Ectodermal cell (in vitro differentiated cells): Measurements from ENCODE around the gene CHIC2.

Experiments used
- H3K27ac ChIP-seq: 2 replicates; pipeline ENCODE4 v1.7.0; 2013; ENCODE audit warnings: mild to moderate bottlenecking, low read depth, low read length; ENCODE audit not compliant: insufficient read depth, poor library complexity, severe bottlenecking
- H3K27me3 ChIP-seq: 2 replicates; pipeline ENCODE4 v1.7.0; 2013; ENCODE audit warnings: mild to moderate bottlenecking, low read length; ENCODE audit not compliant: insufficient read depth, control insufficient read depth, poor library complexity, severe bottlenecking
- H3K36me3 ChIP-seq: one replicate; pipeline ENCODE4 v1.7.0; 2013; ENCODE audit warnings: low read length; ENCODE audit not compliant: control insufficient read depth, insufficient read depth
- H3K4me1 ChIP-seq: one replicate; pipeline ENCODE4 v1.7.0; 2013; ENCODE audit warnings: low read length; ENCODE audit not compliant: control insufficient read depth, insufficient read depth
- H3K4me3 ChIP-seq: 2 replicates; pipeline ENCODE4 v1.7.0; 2013; ENCODE audit warnings: low read depth, low read length, control low read depth; ENCODE audit not compliant: insufficient read depth
- H3K9me3 ChIP-seq: 2 replicates; pipeline ENCODE4 v1.7.0; 2013; ENCODE audit warnings: mild to moderate bottlenecking, low read length, moderate library complexity; ENCODE audit not compliant: control insufficient read depth
- WGBS, 2 experiments: methylation state at CpG; one replicate each; pipeline ENCODE4 v1.1.7; 2013; ENCODE audit warnings: missing lambda C conversion rate in 2 of 2; 5-methylcytosine and 5-hydroxymethylcytosine counted together

Gene CHIC2

GRCh38 chr4:54011201-54011600 lies 53.2 kb downstream of the CHIC2 start:
- Histone ChIP-seq H3K27me3 (no peaks in the 10 kb centered on the region), H3K36me3 (no peaks in the 10 kb centered on the region), H3K4me3 (no peak overlapping the region), H3K27ac (no peak overlapping the region), H3K9me3 (no peaks in the 10 kb centered on the region), H3K4me1 (peaks cover 19% of the 10 kb centered on the region)

- Histone ChIP-seq H3K4me3 (no peak overlapping the region), H3K4me1 (no peaks in the 10 kb centered on the region), H3K27ac (no peak overlapping the region), H3K36me3 (no peaks in the 10 kb centered on the region), H3K27me3 (no peaks in the 10 kb centered on the region), H3K9me3 (no peaks in the 10 kb centered on the region)
- 97 to 100% methylated on average over 1 to 2 of the region's 2 CpGs for WGBS, 2 experiments
Measured at GRCh38 chr4:54006755-54007154, 57.6 kb downstream of the CHIC2 start.

GRCh38 chr4:54005475-54005874 lies 58.9 kb downstream of the CHIC2 start:
- no peaks in the 10 kb centered on the region for H3K36me3 ChIP-seq
- no peaks in the 10 kb centered on the region for H3K27me3 ChIP-seq
- WGBS, 2 experiments = 100% methylated on average over 2 of the region's 2 CpGs; no CpG with 5 or more reads in 1 of the 2 experiments
- no peak overlapping the region for H3K27ac ChIP-seq
- no peaks in the 10 kb centered on the region for H3K4me1 ChIP-seq
- no peak overlapping the region for H3K4me3 ChIP-seq
- no peaks in the 10 kb centered on the region for H3K9me3 ChIP-seq

- no peaks in the 10 kb centered on the region for H3K36me3 ChIP-seq
- no peaks in the 10 kb centered on the region for H3K4me1 ChIP-seq
- no peak overlapping the region for H3K27ac ChIP-seq
- no peaks in the 10 kb centered on the region for H3K27me3 ChIP-seq
- no peak overlapping the region for H3K4me3 ChIP-seq
- H3K9me3 ChIP-seq = no peaks in the 10 kb centered on the region
- 82 to 90% methylated on average over 1 to 2 of the region's 2 CpGs for WGBS, 2 experiments
Measured at GRCh38 chr4:54004463-54004862, 59.9 kb downstream of the CHIC2 start.

DNA sequence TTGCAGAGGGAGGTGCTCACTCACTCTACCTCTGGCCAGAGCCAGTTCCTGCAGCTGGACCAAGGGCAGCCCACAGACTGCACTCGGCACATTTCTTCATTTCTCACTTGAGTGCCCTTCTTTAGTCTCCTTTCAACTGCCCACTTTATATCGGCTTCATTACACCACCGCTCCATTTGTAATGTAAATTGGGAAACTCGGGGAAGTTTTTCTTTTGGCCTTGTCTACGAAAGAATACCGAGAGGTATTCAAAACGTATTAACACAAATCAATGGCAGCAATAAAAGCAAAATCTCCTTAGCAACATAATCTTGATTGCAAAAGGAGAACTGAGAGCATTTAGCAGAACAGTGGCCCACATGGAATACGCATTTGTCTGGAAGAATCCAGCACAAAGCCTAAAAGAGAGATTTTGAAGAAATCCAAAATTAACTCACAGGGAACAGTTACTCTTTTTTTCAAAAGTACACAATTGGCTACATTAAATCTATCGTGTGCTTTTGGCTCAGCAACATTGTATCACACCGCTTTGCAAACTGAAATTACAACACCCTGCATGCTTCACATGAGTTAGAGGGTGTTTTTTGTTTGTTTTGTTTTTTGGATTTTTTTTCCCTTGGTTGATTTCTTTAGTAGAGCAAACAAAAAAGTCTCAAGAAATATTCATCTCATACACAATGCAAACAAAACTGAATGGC lies 62.6 kb downstream of the CHIC2 start:
- Histone ChIP-seq H3K27ac (no peak overlapping the region), H3K9me3 (no peaks in the 10 kb centered on the region), H3K27me3 (no peaks in the 10 kb centered on the region), H3K4me3 (no peak overlapping the region), H3K36me3 (no peaks in the 10 kb centered on the region), H3K4me1 (no peaks in the 10 kb centered on the region)
- 34 to 44% methylated on average over 9 to 10 of the region's 10 CpGs for WGBS, 2 experiments

DNA sequence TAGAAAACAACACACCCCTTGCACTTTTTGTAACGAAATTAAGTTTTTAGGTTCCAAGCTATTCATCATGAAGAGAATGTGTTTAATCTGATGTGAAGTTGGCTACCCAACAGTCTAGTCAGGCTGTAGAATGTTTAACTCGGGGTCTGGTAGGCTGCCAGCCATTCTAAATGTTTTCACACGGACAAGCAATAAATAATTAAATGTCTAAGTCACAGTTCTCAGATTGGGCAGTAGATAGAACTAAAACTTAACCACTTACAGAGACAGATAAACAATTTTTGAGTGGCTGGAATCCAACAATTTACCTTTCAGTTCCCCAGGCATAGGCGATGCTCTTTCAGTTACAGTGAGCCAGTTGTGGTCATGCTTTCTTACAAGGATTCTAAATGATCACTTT lies 66.5 kb downstream of the CHIC2 start:
- 84 to 95% methylated on average over 4 of the region's 4 CpGs for WGBS, 2 experiments
- Histone ChIP-seq H3K27ac (no peak overlapping the region), H3K4me3 (no peak overlapping the region), H3K36me3 (no peaks in the 10 kb centered on the region), H3K27me3 (no peaks in the 10 kb centered on the region), H3K4me1 (no peaks in the 10 kb centered on the region), H3K9me3 (no peaks in the 10 kb centered on the region)

DNA sequence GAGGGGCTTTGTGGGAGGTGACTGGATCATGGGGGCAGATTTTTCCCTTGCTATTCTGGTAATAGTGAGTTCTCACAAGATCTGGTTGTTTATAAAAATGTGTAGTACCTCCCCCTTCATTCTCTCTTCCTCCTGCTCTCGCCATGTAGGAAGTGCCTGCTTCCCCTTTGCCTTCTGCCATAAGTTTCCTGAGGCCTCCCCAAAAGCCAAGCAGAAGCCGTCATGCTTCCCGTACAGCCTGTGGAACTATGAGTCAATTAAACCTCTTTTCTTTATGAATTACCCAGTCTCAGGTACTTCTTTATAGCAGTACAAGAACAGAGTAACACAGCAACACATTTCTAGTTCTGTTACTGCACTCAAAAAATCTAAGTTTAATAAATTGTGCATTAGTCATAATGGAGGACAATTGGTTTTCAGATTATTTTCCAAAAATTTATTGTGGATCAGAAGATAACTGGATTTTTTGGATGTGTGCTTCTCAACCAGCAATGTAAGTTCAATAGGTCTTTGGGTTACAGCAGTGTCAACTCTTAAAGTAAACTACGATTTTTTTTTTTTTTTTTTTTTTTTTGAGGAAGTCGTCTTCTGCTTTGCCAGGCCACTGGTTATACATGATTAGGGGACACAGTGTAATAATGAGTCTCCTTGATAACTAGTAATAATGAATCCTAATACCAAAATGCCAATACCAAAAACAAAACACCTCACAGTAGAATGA lies 69.9 kb downstream of the CHIC2 start:
- Histone ChIP-seq H3K9me3 (no peaks in the 10 kb centered on the region), H3K27ac (no peak overlapping the region), H3K4me1 (no peaks in the 10 kb centered on the region), H3K27me3 (no peaks in the 10 kb centered on the region), H3K4me3 (no peak overlapping the region), H3K36me3 (no peaks in the 10 kb centered on the region)
- WGBS, 2 experiments = 93 to 98% methylated on average over 4 of the region's 5 CpGs

GRCh38 chr4:53992785-53993184 lies 71.6 kb downstream of the CHIC2 start:
- Histone ChIP-seq H3K36me3 (no peaks in the 10 kb centered on the region), H3K9me3 (no peaks in the 10 kb centered on the region), H3K4me3 (no peak overlapping the region)

GRCh38 chr4:53991821-53992220 lies 72.6 kb downstream of the CHIC2 start:
- Histone ChIP-seq H3K4me1 (no peaks in the 10 kb centered on the region), H3K27ac (no peak overlapping the region)

More at GRCh38 chr4:53992785-53993184, 71.6 kb downstream of the CHIC2 start:
- no peaks in the 10 kb centered on the region for H3K4me1 ChIP-seq
- 90 to 92% methylated on average over 3 of the region's 3 CpGs for WGBS, 2 experiments
- no peaks in the 10 kb centered on the region for H3K27me3 ChIP-seq
- H3K27ac ChIP-seq = no peak overlapping the region

DNA sequence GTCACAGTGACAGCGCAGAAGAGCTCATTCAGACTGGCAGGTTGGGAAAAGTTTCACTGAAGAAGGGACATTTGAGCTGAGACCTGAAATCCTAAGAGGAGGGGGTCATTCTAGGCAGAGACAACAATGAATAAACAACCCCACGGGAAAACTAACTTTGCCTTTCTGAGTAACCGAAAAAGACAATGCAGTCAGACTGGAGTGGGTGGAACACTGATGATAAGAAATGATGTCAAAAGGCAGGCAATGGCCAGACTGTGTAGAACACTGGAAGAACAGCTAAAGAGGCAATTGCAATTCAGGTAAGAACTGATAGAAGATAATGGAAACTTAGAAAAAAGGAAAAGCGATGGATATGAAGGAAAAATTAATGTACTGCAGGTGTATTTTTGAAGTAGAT lies 73.8 kb downstream of the CHIC2 start:
- Histone ChIP-seq H3K4me1 (no peaks in the 10 kb centered on the region), H3K9me3 (no peaks in the 10 kb centered on the region), H3K4me3 (no peak overlapping the region), H3K36me3 (no peaks in the 10 kb centered on the region), H3K27ac (no peak overlapping the region), H3K27me3 (no peaks in the 10 kb centered on the region)
- WGBS, 2 experiments = 94 to 96% methylated on average over 4 of the region's 4 CpGs

More at GRCh38 chr4:53991821-53992220, 72.6 kb downstream of the CHIC2 start:
- H3K36me3 ChIP-seq = no peaks in the 10 kb centered on the region
- H3K9me3 ChIP-seq = no peaks in the 10 kb centered on the region
- WGBS, 2 experiments = 92 to 95% methylated on average over 5 of the region's 5 CpGs
- no peak overlapping the region for H3K4me3 ChIP-seq
- H3K27me3 ChIP-seq = no peaks in the 10 kb centered on the region
